ENCODE data around the gene ZNF287. TPM values are rescaled to one million over a fixed set of nuclear protein-coding genes. Genes with fewer than 3 reads are reported as not detected.
A peak's percentile ranks its signal among the peaks of the same experiment; 100 is the strongest.

The ZNF287 gene
- total RNA-seq: 1 to 10 TPM; 2.6 to 5.9 TPM

DNA sequence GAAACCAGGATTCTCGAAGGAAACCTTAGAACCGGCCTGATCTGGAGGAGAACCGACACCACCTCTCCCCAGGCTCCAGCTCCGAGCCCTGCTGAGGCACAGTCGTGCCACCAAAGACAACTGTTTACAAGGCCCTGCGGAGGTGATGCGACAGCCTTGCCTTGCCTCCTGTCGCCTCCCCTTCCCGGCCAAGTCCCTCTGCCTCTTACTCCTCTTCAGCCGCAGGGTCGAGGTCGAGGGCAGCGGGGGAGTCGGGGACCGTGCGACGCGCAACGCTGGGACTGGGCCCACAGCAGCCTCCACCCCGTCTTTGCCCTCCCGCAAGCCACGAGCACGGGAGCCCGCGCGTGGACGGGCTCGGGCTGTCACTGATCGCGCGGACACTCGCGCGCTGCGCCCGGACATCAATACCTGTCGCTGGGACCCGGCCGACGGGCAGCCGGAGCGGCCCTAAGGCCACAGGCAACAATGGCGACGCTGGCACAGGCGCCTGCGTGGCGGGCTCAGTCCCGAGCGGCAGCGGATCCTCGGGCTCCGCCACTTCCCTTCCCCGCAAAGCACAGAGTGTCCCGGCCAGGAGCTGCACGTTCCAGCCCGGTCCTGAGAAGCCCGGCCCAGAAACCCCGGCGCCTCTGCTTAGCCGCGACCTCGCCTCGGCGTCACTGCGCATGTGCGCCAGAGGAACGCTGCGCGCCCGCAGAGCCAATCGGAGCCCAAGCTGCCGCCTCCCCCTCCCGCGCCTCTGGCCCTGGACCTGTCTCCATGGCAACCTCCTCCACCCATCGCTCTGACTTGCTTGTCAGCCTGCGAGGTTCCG lies at the start of gene ZNF287:
ZNF287 (minus strand) TSS at position 664 of the 817 bp plus-strand sequence. CDS start 1,473 bp downstream, outside the sequence.
- ATAC-seq (ENCODE audit: insufficient number of reproducible peaks, low FRiP score, low read depth): peak; percentile 57
- TF ChIP-seq, protein P1, sequence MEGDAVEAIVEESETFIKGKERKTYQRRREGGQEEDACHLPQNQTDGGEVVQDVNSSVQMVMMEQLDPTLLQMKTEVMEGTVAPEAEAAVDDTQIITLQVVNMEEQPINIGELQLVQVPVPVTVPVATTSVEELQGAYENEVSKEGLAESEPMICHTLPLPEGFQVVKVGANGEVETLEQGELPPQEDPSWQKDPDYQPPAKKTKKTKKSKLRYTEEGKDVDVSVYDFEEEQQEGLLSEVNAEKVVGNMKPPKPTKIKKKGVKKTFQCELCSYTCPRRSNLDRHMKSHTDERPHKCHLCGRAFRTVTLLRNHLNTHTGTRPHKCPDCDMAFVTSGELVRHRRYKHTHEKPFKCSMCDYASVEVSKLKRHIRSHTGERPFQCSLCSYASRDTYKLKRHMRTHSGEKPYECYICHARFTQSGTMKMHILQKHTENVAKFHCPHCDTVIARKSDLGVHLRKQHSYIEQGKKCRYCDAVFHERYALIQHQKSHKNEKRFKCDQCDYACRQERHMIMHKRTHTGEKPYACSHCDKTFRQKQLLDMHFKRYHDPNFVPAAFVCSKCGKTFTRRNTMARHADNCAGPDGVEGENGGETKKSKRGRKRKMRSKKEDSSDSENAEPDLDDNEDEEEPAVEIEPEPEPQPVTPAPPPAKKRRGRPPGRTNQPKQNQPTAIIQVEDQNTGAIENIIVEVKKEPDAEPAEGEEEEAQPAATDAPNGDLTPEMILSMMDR (IDR thresholded peaks at IDR 0.05): no peak
- H3K27me3 ChIP-seq (replicated peaks; ENCODE audit: insufficient read depth): no peaks in the 10 kb centered on the region

DNA sequence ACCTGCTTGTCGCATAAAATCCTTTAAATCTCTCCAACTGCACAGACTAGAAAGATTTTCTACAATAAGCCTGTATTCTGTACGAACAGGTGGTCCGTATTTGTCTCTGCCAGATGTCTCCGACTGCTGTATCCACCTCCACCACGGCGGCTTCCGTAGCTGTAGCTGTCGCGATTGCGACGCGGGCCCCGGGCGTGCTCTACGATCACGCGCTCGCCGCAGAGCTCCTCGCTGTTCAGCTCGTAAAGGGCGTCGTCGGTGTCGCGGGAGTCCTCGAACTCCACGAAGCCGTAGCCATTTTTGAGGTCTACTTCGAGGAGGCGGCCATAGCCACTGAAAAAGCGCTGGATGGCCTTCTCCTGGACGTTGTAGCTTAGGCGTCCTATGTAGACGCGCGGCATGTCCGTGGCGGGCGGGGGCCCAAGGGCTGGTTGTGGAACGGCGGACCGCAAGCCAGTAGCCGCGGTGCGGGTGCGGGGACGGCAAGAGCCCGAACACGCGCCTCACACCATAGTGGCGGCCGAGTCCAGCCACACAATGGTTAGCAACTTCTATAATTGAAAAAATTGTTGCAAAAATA lies 48.6 kb upstream of the ZNF287 start:
- Histone ChIP-seq H3K36me3 (no peaks in the 10 kb centered on the region), H3K27ac (no peak overlapping the region), H3K4me3 (no peak overlapping the region), H3K9me3 (peaks cover 55% of the 10 kb centered on the region), H3K4me1 (ENCODE audit: control insufficient read depth in 1 of 2, low read depth in 2 of 2) (no peaks in the 10 kb centered on the region), H3K27me3 (replicated peaks; ENCODE audit: insufficient read depth) (no peaks in the 10 kb centered on the region)
- TF ChIP-seq, protein P1 (IDR thresholded peaks at IDR 0.05): no peak
- no peak for DNase-seq (ENCODE audit: low spot score)
- no peak for ATAC-seq (ENCODE audit: insufficient number of reproducible peaks, low FRiP score, low read depth)

More for the DNA sequence above, at the start of gene ZNF287:
- Histone ChIP-seq H3K4me3 (peak within 1 kb of the TSS; percentile 95), H3K9me3 (no peaks in the 10 kb centered on the region), H3K4me1 (ENCODE audit: control insufficient read depth in 1 of 2, low read depth in 2 of 2) (peaks cover 0 to 4% of the 10 kb centered on the region in 2 donors), H3K27ac (peak within 1 kb of the TSS; percentile 69 to 74), H3K36me3 (peaks cover 11% of the 10 kb centered on the region)
- peak; percentile 91 for DNase-seq (ENCODE audit: low spot score)

DNA sequence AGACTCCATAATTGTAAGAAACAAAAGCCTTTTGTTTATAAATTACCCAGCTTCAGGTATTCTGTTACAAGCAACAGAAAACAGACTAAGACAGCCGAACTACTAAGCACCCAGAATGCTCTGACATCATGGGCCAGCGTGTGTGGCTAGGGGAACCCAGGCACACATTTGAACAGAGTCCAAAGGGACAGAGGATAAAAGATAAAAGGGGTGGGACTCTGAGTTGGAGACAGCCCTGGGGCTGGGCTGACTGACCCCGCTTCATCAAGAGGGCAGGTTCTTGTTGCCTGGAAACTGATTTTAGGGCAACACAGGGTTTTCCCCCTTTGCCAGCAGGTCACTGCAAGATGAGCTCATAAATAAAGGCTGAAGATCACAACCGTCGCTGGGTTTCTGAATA lies 30.5 kb upstream of the ZNF287 start:
- no peak overlapping the region for H3K27ac ChIP-seq
- no peaks in the 10 kb centered on the region for H3K36me3 ChIP-seq
- H3K4me3 ChIP-seq: no peak overlapping the region
- H3K27me3 ChIP-seq (replicated peaks; ENCODE audit: insufficient read depth): no peaks in the 10 kb centered on the region
- H3K4me1 ChIP-seq (ENCODE audit: control insufficient read depth in 1 of 2, low read depth in 2 of 2): no peaks in the 10 kb centered on the region
- TF ChIP-seq, protein P1 (IDR thresholded peaks at IDR 0.05): no peak
- no peak for ATAC-seq (ENCODE audit: insufficient number of reproducible peaks, low FRiP score, low read depth)
- no peak for DNase-seq (ENCODE audit: low spot score)
- H3K9me3 ChIP-seq: no peaks in the 10 kb centered on the region

DNA sequence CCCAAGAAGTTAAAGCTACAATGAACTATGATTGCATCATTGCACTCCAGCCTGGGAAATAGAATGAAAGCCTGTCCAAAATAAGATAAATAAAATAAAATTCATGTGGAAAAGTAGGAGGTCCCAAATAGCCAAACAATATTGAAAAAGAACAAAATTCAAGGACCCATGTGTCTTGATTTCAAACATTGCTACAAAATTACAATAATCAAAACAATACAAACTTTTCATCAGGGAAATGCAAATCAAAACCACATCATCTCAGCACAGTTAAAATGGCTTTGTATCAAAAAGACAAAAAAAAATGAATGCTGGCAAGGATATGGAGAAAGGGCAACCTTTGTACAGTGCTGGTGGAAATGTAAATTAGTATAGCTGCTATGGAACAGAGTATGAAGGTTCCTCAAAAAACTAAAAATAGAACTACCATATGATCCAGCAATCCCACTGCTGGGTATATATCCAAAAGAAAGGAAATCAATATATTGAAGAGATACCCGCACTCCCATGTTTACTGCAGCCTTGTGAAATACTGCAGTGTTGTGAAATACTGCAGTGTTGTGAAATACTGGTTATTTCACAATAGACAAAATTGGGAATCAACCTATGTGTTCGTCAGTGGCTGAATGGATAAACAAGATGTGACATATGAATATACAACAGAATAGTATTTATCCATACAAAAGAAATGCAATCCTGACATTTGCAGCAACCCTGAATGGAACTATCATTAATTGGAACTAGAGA lies 24.5 kb upstream of the ZNF287 start:
- TF ChIP-seq, protein P1 (IDR thresholded peaks at IDR 0.05): no peak
- ATAC-seq (ENCODE audit: insufficient number of reproducible peaks, low FRiP score, low read depth) (no peak), DNase-seq (ENCODE audit: low spot score) (no peak)
- Histone ChIP-seq H3K4me1 (ENCODE audit: control insufficient read depth in 1 of 2, low read depth in 2 of 2) (peaks cover 0 to 4% of the 10 kb centered on the region in 2 donors), H3K4me3 (no peak overlapping the region), H3K27me3 (replicated peaks; ENCODE audit: insufficient read depth) (no peaks in the 10 kb centered on the region), H3K27ac (no peak overlapping the region), H3K9me3 (no peaks in the 10 kb centered on the region), H3K36me3 (no peaks in the 10 kb centered on the region)

All from thoracic aorta (tissue), 2 donors.